Stimulated activated CD4-positive, alpha-beta T cell treated with anti-CD3 and anti-CD28 coated beads, Interleukin-12 subunit alpha, Interleukin-12 subunit beta, amount 100 ng/mL, for 48 hours (primary cell): ENCODE data around the gene ACE.

Experiments used
- DNase-seq, 3 donors: peaks; one replicate each; pipeline ENCODE4 v3.0.0-alpha.2; 2020; ENCODE audit warnings: low read depth in 2 of 3, low spot score in 1 of 3

Gene ACE

GRCh38 chr17:63490858-63491400, 14.1 kb downstream of the ACE start:
- no peak for DNase-seq

GRCh38 chr17:63491413-63491812, 14.6 kb downstream of the ACE start:
- DNase-seq, result no peak

GRCh38 chr17:63491977-63492618, 15.2 kb downstream of the ACE start:
- no peak for DNase-seq

- no peak for DNase-seq
Measured at GRCh38 chr17:63492940-63493339, 16.1 kb downstream of the ACE start.

- DNase-seq, result no peak
Measured at GRCh38 chr17:63493411-63493810, 16.6 kb downstream of the ACE start.

GRCh38 chr17:63494300-63494928, 17.6 kb downstream of the ACE start:
- no peak for DNase-seq

GRCh38 chr17:63495491-63495890, 18.6 kb downstream of the ACE start:
- DNase-seq, result no peak

- DNase-seq, result no peak
Measured at GRCh38 chr17:63496177-63496576, 19.3 kb downstream of the ACE start.

GRCh38 chr17:63496663-63497400, 20.0 kb downstream of the ACE start:
- no peak for DNase-seq

GRCh38 chr17:63497708-63498483, 21.0 kb downstream of the ACE start:
- DNase-seq, result no peak

GRCh38 chr17:63498626-63499195, 21.9 kb downstream of the ACE start:
- DNase-seq, result no peak

GRCh38 chr17:63500543-63501390, 23.9 kb downstream of the ACE start:
- no peak for DNase-seq

GRCh38 chr17:63503341-63503705, 26.5 kb downstream of the ACE start:
- no peak for DNase-seq

- DNase-seq, result no peak
Measured at GRCh38 chr17:63504261-63504660, 27.4 kb downstream of the ACE start.

GRCh38 chr17:63505341-63505740, 28.5 kb downstream of the ACE start:
- DNase-seq, result no peak

GRCh38 chr17:63506627-63507026, 29.8 kb downstream of the ACE start:
- no peak for DNase-seq

GRCh38 chr17:63511331-63511730, 34.5 kb downstream of the ACE start:
- DNase-seq, result no peak

GRCh38 chr17:63512388-63512787, 35.5 kb downstream of the ACE start:
- DNase-seq, result no peak

- DNase-seq, result no peak
Measured at GRCh38 chr17:63512896-63513644, 36.2 kb downstream of the ACE start.
